H1 (cell line): ENCODE data around the gene ZNF804B. TPM values are rescaled to one million over a fixed set of nuclear protein-coding genes. Genes with fewer than 3 reads are reported as not detected.

Experiments
- CTCF ChIA-PET: fragments of 300-600 bp; sonication (Branson Sonifier 250); formaldehyde crosslinking; loops from one replicate; lab custom pipeline; 2021; ENCODE audit not compliant: partially characterized antibody; lab: Charles Lee
- POLR2A ChIA-PET: fragments of 300-600 bp; sonication (Branson Sonifier 250); formaldehyde crosslinking; loops from one replicate; lab custom pipeline; 2021; ENCODE audit warnings: inconsistent platforms; ENCODE audit not compliant: partially characterized antibody; lab: Charles Lee
- DNase-seq, 2 experiments: peaks; one replicate each; pipeline versions ENCODE4 v3.0.0 to v3.0.0-alpha.2; 2010 to 2022; ENCODE audit warnings: low spot score in 2 of 2, low read depth in 1 of 2, mixed read lengths in 1 of 2
- FAIRE-seq: peaks from 2 replicates; lab custom pipeline; 2011; peaks lifted over from hg19 to GRCh38; lab: Jason Lieb, UNC
- H2AFZ ChIP-seq: 2 replicates; pipeline ENCODE4 v1.8.1; 2012; ENCODE audit warnings: low read length, inconsistent platforms
- H2AK5ac ChIP-seq: 2 replicates; pipeline ENCODE4 v1.6.1; 2013; ENCODE audit warnings: low read depth, low read length
- H2BK120ac ChIP-seq: replicated peaks from 2 replicates; pipeline ENCODE3; 2013; ENCODE audit warnings: low read depth, low read length, inconsistent platforms
- H2BK12ac ChIP-seq: 2 replicates; pipeline ENCODE4 v1.6.1; 2013; ENCODE audit warnings: low read depth, low read length
- H2BK15ac ChIP-seq: 2 replicates; pipeline ENCODE4 v1.6.1; 2013; ENCODE audit warnings: low read length
- H2BK20ac ChIP-seq: 2 replicates; pipeline ENCODE4 v1.6.1; 2013; ENCODE audit warnings: low read length
- H2BK5ac ChIP-seq: 2 replicates; pipeline ENCODE4 v1.6.1; 2013; ENCODE audit warnings: low read depth, low read length
- H3K14ac ChIP-seq: 2 replicates; pipeline ENCODE4 v1.6.1; 2013; ENCODE audit warnings: inconsistent platforms; ENCODE audit not compliant: insufficient read length
- H3K18ac ChIP-seq: 2 replicates; pipeline ENCODE4 v1.6.1; 2013; ENCODE audit warnings: low read length; ENCODE audit errors: extremely low read depth
- H3K23ac ChIP-seq: 2 replicates; pipeline ENCODE4 v1.6.1; 2013; ENCODE audit warnings: inconsistent platforms; ENCODE audit not compliant: insufficient read length
- H3K23me2 ChIP-seq: 2 replicates; pipeline ENCODE4 v1.6.1; 2013; ENCODE audit warnings: low read depth, low read length
- H3K27ac ChIP-seq: 2 replicates; pipeline ENCODE4 v1.6.1; 2011; ENCODE audit warnings: low read depth, low read length, inconsistent platforms
- H3K27me3 ChIP-seq, 4 experiments: replicated peaks in 1 of 4; 1 replicate in 1 of 4; 2 replicates in 3 of 4; pipeline versions ENCODE4 v1.6.1 to v1.8.1; 2011 to 2013; ENCODE audit warnings: low read length in 3 of 4, mild to moderate bottlenecking in 3 of 4, inconsistent platforms in 2 of 4, mixed read lengths in 2 of 4, moderate library complexity in 1 of 4; ENCODE audit not compliant: control insufficient read depth in 3 of 4, insufficient read depth in 3 of 4; ENCODE audit errors: extremely low read depth in 1 of 4
- H3K36me3 ChIP-seq, 4 experiments: 2 replicates each; pipeline versions ENCODE4 v1.6.1 to v1.8.1; 2011 to 2013; ENCODE audit warnings: mild to moderate bottlenecking in 4 of 4, low read length in 3 of 4, moderate library complexity in 2 of 4, control low read depth in 1 of 4, inconsistent platforms in 1 of 4; ENCODE audit not compliant: insufficient read depth in 4 of 4, control insufficient read depth in 2 of 4
- H3K4ac ChIP-seq: replicated peaks from 2 replicates; pipeline ENCODE3; 2013; ENCODE audit warnings: low read length, low read depth, mixed read lengths, inconsistent platforms; ENCODE audit not compliant: insufficient read length
- H3K4me1 ChIP-seq, 4 experiments: replicated peaks in 1 of 4; 1 replicate in 1 of 4; 2 replicates in 3 of 4; pipeline versions ENCODE4 v1.6.1 to v1.8.1; 2011 to 2013; ENCODE audit warnings: low read length in 3 of 4, inconsistent platforms in 2 of 4, mixed read lengths in 1 of 4; ENCODE audit not compliant: insufficient read depth in 4 of 4, control insufficient read depth in 3 of 4
- H3K4me2 ChIP-seq, 2 experiments: 2 replicates each; pipeline versions ENCODE4 v1.6.1 to v1.8.1; 2011 to 2013; ENCODE audit warnings: low read depth in 2 of 2, low read length in 2 of 2, control low read depth in 1 of 2, inconsistent platforms in 1 of 2, mild to moderate bottlenecking in 1 of 2; ENCODE audit not compliant: insufficient read depth in 1 of 2
- H3K4me3 ChIP-seq, 4 experiments: fragments of 200-600, 300-600 bp in 1 of 4; sonication (generic), shearing (Covaris generic), sonication (Bioruptor Twin) in 1 of 4; 2 replicates each; pipeline versions ENCODE4 v1.5.1 to v1.8.1; 2011 to 2016; ENCODE audit warnings: low read length in 4 of 4, low read depth in 3 of 4, control low read depth in 2 of 4, inconsistent platforms in 2 of 4, mild to moderate bottlenecking in 2 of 4, mixed read lengths in 1 of 4, moderate library complexity in 1 of 4; ENCODE audit not compliant: insufficient read depth in 2 of 4; ENCODE audit errors: extremely low read depth in 1 of 4
- H3K56ac ChIP-seq: replicated peaks from 2 replicates; pipeline ENCODE3; 2013; ENCODE audit warnings: low read depth, mild to moderate bottlenecking, mixed read lengths, low read length, inconsistent platforms; ENCODE audit not compliant: insufficient read length
- H3K79me1 ChIP-seq: 2 replicates; pipeline ENCODE4 v1.6.1; 2013; ENCODE audit warnings: low read depth, low read length, control low read depth
- H3K79me2 ChIP-seq, 2 experiments: 2 replicates each; pipeline versions ENCODE4 v1.6.1 to v1.8.1; 2012 to 2013; ENCODE audit warnings: low read length in 2 of 2, mild to moderate bottlenecking in 2 of 2, inconsistent platforms in 1 of 2; ENCODE audit not compliant: insufficient read depth in 2 of 2, control insufficient read depth in 1 of 2
- H3K9ac ChIP-seq, 4 experiments: replicated peaks in 1 of 4; 1 replicate in 1 of 4; 2 replicates in 3 of 4; pipeline versions ENCODE4 v1.6.1 to v1.8.1; 2011 to 2013; ENCODE audit warnings: low read depth in 3 of 4, low read length in 3 of 4, control low read depth in 2 of 4, mild to moderate bottlenecking in 2 of 4, moderate library complexity in 2 of 4, inconsistent platforms in 1 of 4; ENCODE audit errors: extremely low read depth in 1 of 4
- H3K9me3 ChIP-seq, 2 experiments: 2 replicates each; pipeline versions ENCODE4 v1.6.1 to v1.8.1; 2012 to 2013; ENCODE audit warnings: mild to moderate bottlenecking in 2 of 2, moderate library complexity in 2 of 2, control low read depth in 1 of 2, inconsistent platforms in 1 of 2, low read depth in 1 of 2, low read length in 1 of 2, mixed read lengths in 1 of 2; ENCODE audit not compliant: insufficient read depth in 2 of 2
- H4K20me1 ChIP-seq, 2 experiments: replicated peaks in 1 of 2; 2 replicates each; pipeline versions ENCODE3 to v1.8.1; 2011 to 2013; ENCODE audit warnings: inconsistent platforms in 2 of 2, low read length in 2 of 2, mild to moderate bottlenecking in 1 of 2; ENCODE audit not compliant: insufficient read depth in 2 of 2, control insufficient read depth in 1 of 2
- H4K5ac ChIP-seq: 2 replicates; pipeline ENCODE4 v1.6.1; 2013; ENCODE audit warnings: low read length, low read depth, mixed read lengths, inconsistent platforms; ENCODE audit not compliant: insufficient read length
- H4K8ac ChIP-seq: 2 replicates; pipeline ENCODE4 v1.8.0; 2013; ENCODE audit warnings: mild to moderate bottlenecking, moderate library complexity, low read length, inconsistent platforms; ENCODE audit not compliant: insufficient read depth; ENCODE audit errors: extremely low read depth
- H4K91ac ChIP-seq: replicated peaks from 2 replicates; pipeline ENCODE3; 2013; ENCODE audit warnings: low read length, mixed read lengths, inconsistent platforms; ENCODE audit not compliant: insufficient read length
- CREB1 ChIP-seq: IDR thresholded peaks from 2 replicates; pipeline ENCODE4 v1.6.1; 2012; ENCODE audit warnings: inconsistent platforms
- EGR1 ChIP-seq: IDR thresholded peaks from 2 replicates; pipeline ENCODE4 v1.6.1; 2011; ENCODE audit warnings: low read depth, low read length, borderline replicate concordance
- EP300 ChIP-seq, 2 experiments: IDR thresholded peaks; 1 replicate in 1 of 2; 2 replicates in 1 of 2; pipeline ENCODE4 v1.6.1; 2011 to 2012; ENCODE audit warnings: low read depth in 2 of 2, low read length in 2 of 2, mild to moderate bottlenecking in 2 of 2, borderline replicate concordance in 1 of 2, inconsistent platforms in 1 of 2, moderate library complexity in 1 of 2
- FOSL1 ChIP-seq: IDR thresholded peaks from 2 replicates; pipeline ENCODE4 v1.6.1; 2011; ENCODE audit warnings: mild to moderate bottlenecking, low read depth, low read length, moderate library complexity; ENCODE audit not compliant: insufficient read depth
- JUN ChIP-seq: IDR thresholded peaks from 2 replicates; pipeline ENCODE4 v1.6.1; 2011; ENCODE audit warnings: low read depth, mild to moderate bottlenecking, improper control_type of control experiment, low read length
- SP1 ChIP-seq: IDR thresholded peaks from 2 replicates; pipeline ENCODE4 v1.6.1; 2011; ENCODE audit warnings: low read depth, low read length
- TBP ChIP-seq: IDR thresholded peaks from 2 replicates; pipeline ENCODE4 v1.6.1; 2011; ENCODE audit warnings: low read depth, low read length, improper control_type of control experiment
- WGBS, 2 experiments: shearing (Covaris generic) in 1 of 2; methylation state at CpG; one replicate each; pipeline versions ENCODE4 v1.1.6 to v1.1.7; 2013 to 2015; ENCODE audit warnings: low lambda C conversion rate in 2 of 2, mixed read lengths in 2 of 2, inconsistent platforms in 1 of 2, low coverage in 1 of 2, missing lambda C conversion rate in 1 of 2; ENCODE audit not compliant: insufficient replicate concordance in 2 of 2, insufficient coverage in 1 of 2, insufficient read length in 1 of 2; ENCODE audit errors: extremely low coverage in 1 of 2, missing lambda C conversion rate in 1 of 2; 5-methylcytosine and 5-hydroxymethylcytosine counted together
- polyA plus RNA-seq, 7 experiments: library from polyadenylated mRNA; depleted of rRNA in 3 of 7; stranded (reverse) in 5 of 7; unstranded in 2 of 7; fragments of >200 nt in 5 of 7; fragments of 200-250 nt in 2 of 7; gene quantifications; 1 replicate in 5 of 7; 2 replicates in 1 of 7; 4 replicates in 1 of 7; pipeline versions ENCODE4 v1.2.1 to v1.2.3, GENCODE V29; 2011 to 2013; ENCODE audit warnings: missing spikeins in 2 of 7, mixed read lengths in 2 of 7
- total RNA-seq: library from RNA; stranded (reverse); fragmentation: NEBNext Ultra II Directional; extraction: Animal tissue kit (Norgen Biotek cat#: 25700); gene quantifications from 2 replicates; pipeline ENCODE4 v1.2.1, GENCODE V29; 2021

The ZNF804B gene
- total and polyA plus RNA-seq, 2 of the 8 experiments (the other 6 are each of a cell fraction or from before 2014, with no cell fraction given): not detected

- no peak for DNase-seq
- H2BK120ac ChIP-seq: no peak overlapping the region
- H3K36me3 ChIP-seq: no peaks in the 10 kb centered on the region
- no peaks in the 10 kb centered on the region for H3K23me2 ChIP-seq
- H3K4ac ChIP-seq: no peak overlapping the region
- H4K8ac ChIP-seq: no peak overlapping the region
- no peak overlapping the region for H3K23ac ChIP-seq
- H2AFZ ChIP-seq: no peak overlapping the region
- no peak overlapping the region for H2BK12ac ChIP-seq
- WGBS, 2 experiments: 66% methylated on average over 5 of the region's 5 CpGs; no CpG with 5 or more reads in 1 of the 2 experiments
- TF ChIP-seq TBP (no peak), EGR1 (no peak), JUN (no peak), FOSL1 (no peak), SP1 (no peak), CREB1 (no peak), EP300 (IDR thresholded peaks at IDR 0.05; ENCODE audit: borderline replicate concordance in 1 of 2, low read depth in 2 of 2, low read length in 2 of 2) (no peak)
- TF ChIP-seq, all 59 proteins: peak for 0
- CTCF ChIA-PET: no interaction called here
- no peak overlapping the region for H3K56ac ChIP-seq
- peak; percentile 39 for FAIRE-seq
- no peaks in the 10 kb centered on the region for H4K20me1 ChIP-seq
- no peak overlapping the region for H2BK20ac ChIP-seq
- no peaks in the 10 kb centered on the region for H3K79me2 ChIP-seq
- H3K4me3 ChIP-seq: no peak overlapping the region
- no peak overlapping the region for H3K4me2 ChIP-seq
- no peak overlapping the region for H3K27ac ChIP-seq
- H3K9me3 ChIP-seq: no peaks in the 10 kb centered on the region
- H3K27me3 ChIP-seq: no peaks in the 10 kb centered on the region
- H3K9ac ChIP-seq: no peak overlapping the region
- POLR2A ChIA-PET: no interaction called here
- H4K91ac ChIP-seq: no peak overlapping the region
- H3K4me1 ChIP-seq: peaks cover 0 to 2% (median 1%) of the 10 kb centered on the region in 4 experiments; a peak in 2 of 7 replicates
- no peaks in the 10 kb centered on the region for H3K79me1 ChIP-seq
- no peak overlapping the region for H3K18ac ChIP-seq
- H2BK5ac ChIP-seq: no peak overlapping the region
- no peak overlapping the region for H2BK15ac ChIP-seq
- H4K5ac ChIP-seq: no peak overlapping the region
- no peak overlapping the region for H3K14ac ChIP-seq
- H2AK5ac ChIP-seq: no peak overlapping the region
Observed at GRCh38 chr7:88985295-88985694, 225.8 kb downstream of the ZNF804B start.
